Measurements from ENCODE around the gene WDR1. TPM values are rescaled to one million over a fixed set of nuclear protein-coding genes. Genes with fewer than 3 reads are reported as not detected.

Gene WDR1
- 264 and 314 TPM in 2 replicates for total RNA-seq

GRCh38 chr4:10116569-10117358 is at the start of gene WDR1:
Gene WDR1 (minus strand): TSS chr4:10116799. CDS start chr4:10116666, 133 bp downstream.
- DNase-seq (ENCODE audit: low read depth in 2 of 2) = peak; percentile 97 to 98

GRCh38 chr4:10164877-10165283 is 48.3 kb upstream of the WDR1 start:
- peak; percentile 62 to 66 for DNase-seq (ENCODE audit: low read depth in 2 of 2)

GRCh38 chr4:10163296-10163695 is 46.7 kb upstream of the WDR1 start:
- DNase-seq (ENCODE audit: low read depth in 2 of 2) = no peak

GRCh38 chr4:10162341-10163000 is 45.9 kb upstream of the WDR1 start:
- no peak for DNase-seq (ENCODE audit: low read depth in 2 of 2)

GRCh38 chr4:10161840-10162239 is 45.2 kb upstream of the WDR1 start:
- DNase-seq (ENCODE audit: low read depth in 2 of 2) = no peak

- no peak for DNase-seq (ENCODE audit: low read depth in 2 of 2)
Measured at GRCh38 chr4:10161146-10161545, 44.5 kb upstream of the WDR1 start.

- peak; percentile 68 to 71 for DNase-seq (ENCODE audit: low read depth in 2 of 2)
Measured at GRCh38 chr4:10160281-10160856, 43.8 kb upstream of the WDR1 start.

GRCh38 chr4:10159671-10160070 is 43.1 kb upstream of the WDR1 start:
- no peak for DNase-seq (ENCODE audit: low read depth in 2 of 2)

- DNase-seq (ENCODE audit: low read depth in 2 of 2) = peak in 1 of 2 donors; percentile 23
Measured at GRCh38 chr4:10158333-10158942, 41.8 kb upstream of the WDR1 start.

GRCh38 chr4:10157478-10158332 is 41.1 kb upstream of the WDR1 start:
- peak; percentile 81 to 84 for DNase-seq (ENCODE audit: low read depth in 2 of 2)

- DNase-seq (ENCODE audit: low read depth in 2 of 2) = no peak
Measured at GRCh38 chr4:10154241-10154640, 37.6 kb upstream of the WDR1 start.

- no peak for DNase-seq (ENCODE audit: low read depth in 2 of 2)
Measured at GRCh38 chr4:10153161-10153560, 36.6 kb upstream of the WDR1 start.

GRCh38 chr4:10151182-10151581 is 34.6 kb upstream of the WDR1 start:
- DNase-seq (ENCODE audit: low read depth in 2 of 2) = no peak

- no peak for DNase-seq (ENCODE audit: low read depth in 2 of 2)
Measured at GRCh38 chr4:10144966-10145365, 28.4 kb upstream of the WDR1 start.

GRCh38 chr4:10144479-10144878 is 27.9 kb upstream of the WDR1 start:
- DNase-seq (ENCODE audit: low read depth in 2 of 2) = no peak

- DNase-seq (ENCODE audit: low read depth in 2 of 2) = no peak
Measured at GRCh38 chr4:10143171-10143570, 26.6 kb upstream of the WDR1 start.

GRCh38 chr4:10140866-10141759 is 24.5 kb upstream of the WDR1 start:
- no peak for DNase-seq (ENCODE audit: low read depth in 2 of 2)

- no peak for DNase-seq (ENCODE audit: low read depth in 2 of 2)
Measured at GRCh38 chr4:10139518-10139917, 22.9 kb upstream of the WDR1 start.

- peak in 1 of 2 donors; percentile 30 for DNase-seq (ENCODE audit: low read depth in 2 of 2)
Measured at GRCh38 chr4:10135260-10135659, 18.7 kb upstream of the WDR1 start.

GRCh38 chr4:10134141-10134540 is 17.5 kb upstream of the WDR1 start:
- DNase-seq (ENCODE audit: low read depth in 2 of 2) = no peak

Measured in lung microvascular endothelial cell (primary cell).